Esophagus muscularis mucosa (tissue), 4 donors: ENCODE data around the gene ITGA7.

Source experiments
- CTCF ChIP-seq, 3 experiments: fragments of 200-600 bp in 2 of 3; fragments of 450-650 bp in 1 of 3; sonication (generic) in 2 of 3; IDR thresholded peaks; one replicate each; pipeline ENCODE4 v1.5.1; 2017 to 2019; ENCODE audit warnings: antibody characterized with exemption in 3 of 3, mild to moderate bottlenecking in 2 of 3, moderate library complexity in 1 of 3
- EP300 ChIP-seq: sonication (generic); formaldehyde crosslinking; IDR thresholded peaks from one replicate; pipeline ENCODE4 v1.6.1; 2017; ENCODE audit warnings: antibody characterized with exemption
- POLR2A ChIP-seq: fragments of 450-650 bp; IDR thresholded peaks from one replicate; pipeline ENCODE4 v1.6.1; 2017; ENCODE audit warnings: antibody characterized with exemption, moderate library complexity, mild to moderate bottlenecking, low read depth
- POLR2AphosphoS5 ChIP-seq, 2 donors: sonication (generic); formaldehyde crosslinking; IDR thresholded peaks; one replicate each; pipeline ENCODE4 v1.6.1; 2017; ENCODE audit warnings: antibody characterized with exemption in 2 of 2

DNA sequence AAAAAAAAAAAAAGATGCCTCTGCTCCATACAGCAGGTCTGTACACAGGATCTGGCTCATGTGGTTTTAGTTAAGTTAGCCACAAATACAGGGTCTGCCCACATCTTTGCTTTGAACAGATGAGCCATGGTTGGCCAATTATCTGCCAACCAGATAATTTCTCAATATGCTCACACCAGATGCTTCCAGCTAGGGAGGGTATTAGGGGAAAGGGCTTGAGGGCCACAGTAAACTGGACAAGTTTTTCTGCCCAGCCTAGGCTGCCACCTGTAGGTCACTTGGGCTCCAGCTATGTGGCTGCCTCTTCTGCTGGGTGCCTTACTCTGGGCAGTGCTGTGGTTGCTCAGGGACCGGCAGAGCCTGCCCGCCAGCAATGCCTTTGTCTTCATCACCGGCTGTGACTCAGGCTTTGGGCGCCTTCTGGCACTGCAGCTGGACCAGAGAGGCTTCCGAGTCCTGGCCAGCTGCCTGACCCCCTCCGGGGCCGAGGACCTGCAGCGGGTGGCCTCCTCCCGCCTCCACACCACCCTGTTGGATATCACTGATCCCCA lies 13.3 kb upstream of the ITGA7 start:
- TF ChIP-seq CTCF (IDR thresholded peaks at IDR 0.05), result peak; percentile 64 to 76 (median 75)
- TF ChIP-seq EP300, result no peak
- TF ChIP-seq POLR2AphosphoS5 (IDR thresholded peaks at IDR 0.05), result peak; percentile 76 to 80
- TF ChIP-seq POLR2A, result no peak
